NCI-H510A (cell line): ENCODE results near the gene POLR2E.

Experiments used
- DNase-seq: peaks from one replicate; lab custom pipeline; 2025; lab: John Stamatoyannopoulos, UW

The POLR2E gene

DNA sequence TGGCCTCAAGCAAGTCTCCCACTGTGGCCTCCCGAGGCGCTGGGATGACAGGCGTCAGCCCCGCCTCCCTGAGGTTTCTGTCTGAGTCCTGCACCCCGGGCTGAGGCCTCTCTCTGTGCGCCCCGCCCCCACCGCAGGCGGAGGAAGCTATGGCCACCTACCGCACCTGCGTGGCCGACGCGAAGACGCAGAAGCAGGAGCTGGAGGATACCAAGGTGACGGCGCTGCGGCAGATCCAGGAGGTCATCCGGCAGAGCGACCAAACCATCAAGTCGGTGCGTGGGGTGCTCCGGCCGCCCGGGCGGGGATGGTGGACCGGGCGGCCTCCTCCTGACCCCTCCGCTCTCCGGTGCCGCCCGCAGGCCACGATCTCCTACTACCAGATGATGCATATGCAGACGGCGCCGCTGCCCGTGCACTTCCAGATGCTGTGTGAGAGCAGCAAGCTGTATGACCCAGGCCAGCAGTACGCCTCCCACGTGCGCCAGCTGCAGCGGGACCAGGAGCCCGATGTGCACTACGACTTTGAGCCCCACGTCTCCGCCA lies 15.5 kb downstream of the POLR2E start:
- peak; percentile 69 for DNase-seq

DNA sequence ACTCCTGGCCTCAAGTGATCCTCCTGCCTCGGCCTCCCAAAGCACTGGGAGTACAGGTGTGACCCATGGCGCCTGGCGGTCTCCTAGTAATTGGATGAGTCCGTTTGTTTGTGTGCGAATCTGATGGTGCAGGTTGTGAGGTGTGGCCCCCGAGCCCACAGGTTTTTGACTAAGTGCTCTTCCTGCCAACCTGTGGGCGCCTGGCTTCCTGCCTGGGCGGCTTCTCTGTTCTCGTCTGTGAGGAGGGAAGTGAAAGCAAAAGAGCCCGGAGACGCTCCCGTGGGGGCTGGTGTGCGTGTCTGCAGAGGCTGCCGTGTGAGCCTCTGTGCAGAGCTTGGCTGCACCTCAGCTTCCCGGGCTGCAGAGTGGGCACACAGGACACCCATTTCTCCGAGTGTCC lies 18.2 kb downstream of the POLR2E start:
- no peak for DNase-seq

DNA sequence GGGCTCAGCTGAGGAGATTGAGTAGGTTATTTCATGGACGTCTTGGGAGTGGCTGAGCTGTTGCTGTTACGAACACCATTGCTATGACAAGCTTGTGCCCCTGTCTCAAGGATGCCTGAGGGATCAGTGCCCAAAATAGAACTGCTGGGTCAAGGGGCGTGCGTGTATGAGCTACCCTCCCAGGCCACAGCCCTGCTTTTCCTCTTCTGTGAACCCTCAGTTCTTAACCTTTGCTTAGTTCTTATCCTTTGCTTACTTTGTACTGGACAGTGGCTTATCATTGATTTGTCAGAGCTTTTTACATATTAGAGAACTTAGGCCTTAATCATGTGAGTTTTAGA lies 19.2 kb downstream of the POLR2E start:
- DNase-seq, result no peak

- peak; percentile 78 for DNase-seq
Observed at GRCh38 chr19:1074544-1075283, 20.5 kb downstream of the POLR2E start.

GRCh38 chr19:1073956-1074517 lies 21.1 kb downstream of the POLR2E start:
- no peak for DNase-seq

- DNase-seq, result no peak
Observed at GRCh38 chr19:1073063-1073955, 21.9 kb downstream of the POLR2E start.

GRCh38 chr19:1072371-1073015 lies 22.7 kb downstream of the POLR2E start:
- DNase-seq, result no peak

DNA sequence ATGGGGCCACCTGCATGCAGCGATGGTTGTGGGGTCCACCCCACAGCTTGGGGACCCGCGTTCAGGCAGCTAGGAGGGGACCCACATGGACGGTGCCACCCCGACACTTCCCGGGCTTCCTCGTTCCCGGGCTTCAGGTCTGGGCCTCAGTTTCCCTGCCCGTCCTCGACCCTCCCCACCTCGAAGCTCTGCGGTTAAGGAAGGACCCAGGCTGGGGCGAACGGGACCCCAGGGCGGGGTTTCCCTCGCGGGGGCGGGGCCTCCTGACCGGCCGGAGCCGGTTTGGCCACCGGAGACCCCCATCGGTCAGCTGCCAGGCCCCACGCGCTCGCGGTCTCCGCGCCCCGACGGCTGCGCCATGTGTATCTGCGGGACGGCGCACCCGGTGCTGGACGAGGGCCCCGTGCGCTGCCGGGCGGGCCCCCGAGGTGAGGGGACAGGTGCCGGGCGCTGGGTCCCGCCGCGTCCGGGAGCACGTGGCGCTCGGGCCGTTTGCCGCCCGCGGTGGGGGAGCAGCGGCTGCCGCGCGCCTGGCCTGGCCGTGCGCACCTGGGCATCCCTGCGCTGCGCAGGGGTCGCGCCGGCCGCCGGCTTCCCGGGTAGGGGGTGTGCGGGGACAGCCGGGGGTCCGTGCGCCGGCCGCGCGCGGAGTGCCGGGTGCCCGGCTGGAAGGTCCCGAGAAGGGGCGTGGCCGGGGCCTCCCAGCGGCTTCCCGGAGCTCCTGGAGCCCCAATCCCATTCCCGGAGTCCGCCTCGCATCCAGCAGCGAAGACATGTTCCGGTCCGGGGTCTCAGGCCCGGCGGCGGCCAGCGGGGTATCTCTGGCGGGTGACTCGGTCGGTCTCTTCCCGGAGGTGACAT lies 24.0 kb downstream of the POLR2E start:
- no peak for DNase-seq

GRCh38 chr19:1070576-1070930 lies 24.6 kb downstream of the POLR2E start:
- no peak for DNase-seq

DNA sequence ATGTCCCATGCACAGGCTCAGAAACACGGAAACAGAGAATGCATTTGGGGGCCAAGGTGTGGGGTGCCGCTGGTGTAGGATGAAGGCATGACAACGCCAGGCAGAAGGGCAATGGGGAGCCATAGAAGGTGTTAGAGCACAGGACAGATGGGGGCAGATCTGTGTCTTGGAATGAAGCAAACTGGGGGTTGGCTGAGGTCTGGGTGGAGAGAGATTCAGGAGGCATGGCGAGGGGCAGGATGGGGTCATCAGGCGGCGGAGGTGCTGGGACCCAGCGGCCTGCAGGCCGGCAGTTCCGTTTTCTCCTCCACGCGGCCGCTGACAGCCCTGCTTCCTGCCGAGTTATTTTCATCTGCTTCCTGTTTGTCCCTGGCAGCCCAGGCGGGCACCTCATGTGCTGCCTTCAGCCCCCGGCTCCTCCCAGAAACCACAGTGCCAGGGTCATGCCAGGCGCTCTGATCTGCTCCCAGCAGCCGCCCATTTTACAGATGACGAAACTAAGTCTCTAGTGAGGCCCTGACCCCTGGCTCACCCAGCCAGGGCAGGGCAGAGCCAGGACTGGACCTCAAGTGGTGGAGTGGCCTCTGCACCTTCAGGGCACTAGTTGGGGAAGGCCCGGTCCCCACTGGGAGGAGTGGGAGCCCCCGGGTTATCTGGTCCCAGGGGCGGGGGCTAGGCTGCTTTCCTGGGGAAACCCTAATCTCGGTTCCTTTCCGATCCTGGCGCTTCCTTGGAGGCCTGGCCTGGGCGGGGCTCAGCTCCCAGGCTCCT lies 26.0 kb downstream of the POLR2E start:
- no peak for DNase-seq

- no peak for DNase-seq
Observed at GRCh38 chr19:1068009-1069001, 26.9 kb downstream of the POLR2E start.

DNA sequence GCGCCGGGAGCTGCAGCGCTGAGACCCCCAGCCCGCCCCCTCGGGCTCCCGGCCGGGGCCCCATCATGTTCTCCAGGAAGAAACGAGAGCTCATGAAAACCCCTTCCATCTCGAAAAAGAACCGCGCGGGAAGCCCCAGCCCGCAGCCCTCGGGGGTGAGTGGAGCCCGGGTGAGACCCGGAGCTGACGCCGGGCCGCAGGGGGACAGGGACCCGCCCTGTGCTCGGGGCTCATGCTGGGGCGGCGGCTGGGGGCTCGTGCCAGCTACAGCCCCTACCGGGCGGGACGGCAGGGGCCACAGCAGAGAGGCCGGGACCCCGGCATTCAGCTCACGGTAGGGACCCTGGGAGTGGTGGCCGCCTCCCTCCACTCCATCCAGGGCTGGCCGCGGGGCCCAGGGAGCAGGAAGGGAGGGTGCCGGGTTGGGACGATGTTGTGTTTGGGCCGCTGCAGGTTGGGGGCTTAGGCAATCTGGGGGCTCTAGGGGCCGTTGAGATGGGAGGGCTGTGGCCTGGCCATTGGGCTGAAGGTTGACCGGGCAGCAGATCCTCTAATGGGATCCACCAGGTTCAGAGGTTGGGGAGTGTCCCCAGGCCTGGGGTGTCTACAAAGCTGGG lies 27.7 kb downstream of the POLR2E start:
- no peak for DNase-seq

- no peak for DNase-seq
Observed at GRCh38 chr19:1066748-1067340, 28.3 kb downstream of the POLR2E start, which contains the start of gene ARHGAP45. Gene ARHGAP45 (plus strand): TSS chr19:1067167. CDS start chr19:1067406, 239 bp downstream.

DNA sequence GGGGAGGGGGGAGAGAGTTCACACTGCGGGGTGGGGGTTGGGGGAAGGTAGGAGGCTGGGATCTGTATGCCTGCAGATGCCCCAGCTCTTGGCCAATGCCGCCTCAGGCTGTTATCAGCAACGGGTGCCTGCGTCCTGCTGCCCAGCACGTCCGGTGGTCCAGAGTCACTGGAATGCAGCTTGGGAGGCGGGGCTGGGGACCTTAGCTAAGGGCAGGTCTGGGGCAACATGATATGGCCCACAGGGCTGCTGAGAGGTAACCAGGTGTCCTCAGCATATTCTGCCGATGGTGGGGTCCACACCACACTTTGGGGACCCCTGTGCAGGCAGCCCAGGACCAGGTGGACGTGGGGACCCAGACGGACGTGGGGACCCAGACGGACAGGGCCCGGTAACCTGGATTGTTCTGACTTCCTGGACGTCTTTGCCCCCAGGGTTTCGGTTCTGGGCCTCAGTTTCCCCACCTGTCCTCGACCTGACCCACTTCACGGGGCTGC lies 28.9 kb downstream of the POLR2E start:
- DNase-seq, result no peak

DNA sequence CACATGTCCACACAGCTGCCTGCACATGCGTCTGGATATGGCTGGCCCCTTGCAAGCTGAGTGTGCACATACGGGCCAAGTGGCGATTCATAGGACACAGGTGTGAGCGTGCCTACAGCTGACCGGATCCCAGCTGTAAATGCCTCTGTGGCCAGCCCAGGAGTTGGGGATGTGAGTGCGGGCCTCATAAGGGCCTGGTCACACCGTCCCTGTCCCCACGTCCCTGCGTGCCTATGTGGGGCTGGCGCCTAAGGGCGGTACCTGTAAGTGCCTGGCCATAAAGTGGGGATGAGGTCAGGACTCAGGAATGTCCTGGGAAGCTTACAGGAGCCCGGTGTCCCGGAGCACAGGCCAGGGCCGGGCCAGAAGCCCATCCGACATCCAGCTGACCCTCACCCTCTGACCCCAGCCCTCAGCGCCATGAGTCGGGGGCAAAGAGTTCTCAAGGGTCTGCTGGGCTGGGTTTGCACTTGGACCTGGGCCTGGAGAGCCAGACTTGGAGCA lies 29.5 kb downstream of the POLR2E start:
- DNase-seq, result no peak

GRCh38 chr19:1064661-1065605 lies 30.2 kb downstream of the POLR2E start:
- no peak for DNase-seq
